Neural cell (in vitro differentiated cells): ENCODE measurements around the gene ENPP5. TPM values are rescaled to one million over a fixed set of nuclear protein-coding genes. Genes with fewer than 3 reads are reported as not detected.

ENCODE experiments used
- H2AFZ ChIP-seq: fragments of 200-600, 300-800 bp; sonication (generic), shearing (Covaris generic); 2 replicates; pipeline ENCODE4 v1.6.0; 2014; ENCODE audit warnings: low read depth, mild to moderate bottlenecking, antibody characterized with exemption, low read length, moderate library complexity
- H3F3A ChIP-seq: fragments of 200-600 bp; shearing (Covaris generic); 2 replicates; pipeline ENCODE4 v1.6.1; 2016; ENCODE audit warnings: mild to moderate bottlenecking, moderate library complexity, mixed read lengths, antibody characterized with exemption, low read length; ENCODE audit not compliant: insufficient read depth, poor library complexity, severe bottlenecking
- H3K27ac ChIP-seq: fragments of 200-600, 300-800 bp; sonication (generic), shearing (Covaris generic); 2 replicates; pipeline ENCODE4 v1.5.1; 2014; ENCODE audit warnings: mild to moderate bottlenecking, low read length, moderate library complexity
- H3K27me3 ChIP-seq: fragments of 300-800, 200-600 bp; sonication (generic), shearing (Covaris generic); 2 replicates; pipeline ENCODE4 v1.6.0; 2014; ENCODE audit warnings: mild to moderate bottlenecking, low read depth, low read length, moderate library complexity; ENCODE audit not compliant: insufficient read depth
- H3K36me3 ChIP-seq: fragments of 300-800, 200-600 bp; sonication (generic), shearing (Covaris generic); 2 replicates; pipeline ENCODE4 v1.5.1; 2014; ENCODE audit warnings: mild to moderate bottlenecking, antibody characterized with exemption, low read length, moderate library complexity; ENCODE audit not compliant: insufficient read depth
- H3K4me2 ChIP-seq: fragments of 300-800, 200-600 bp; sonication (generic), shearing (Covaris generic); 2 replicates; pipeline ENCODE4 v1.6.0; 2014; ENCODE audit warnings: mild to moderate bottlenecking, low read length
- H3K4me3 ChIP-seq: fragments of 300-800, 200-600 bp; sonication (generic), shearing (Covaris generic); 2 replicates; pipeline ENCODE4 v1.5.1; 2014; ENCODE audit warnings: mild to moderate bottlenecking, low read length, moderate library complexity
- H3K79me2 ChIP-seq: fragments of 200-600 bp; shearing (Covaris generic); replicated peaks from 2 replicates; pipeline ENCODE4 v1.6.0; 2014; ENCODE audit warnings: mild to moderate bottlenecking, low read length, moderate library complexity; ENCODE audit not compliant: insufficient read depth
- H3K9ac ChIP-seq: fragments of 300-800, 200-600 bp; sonication (generic), shearing (Covaris generic); 2 replicates; pipeline ENCODE4 v1.6.1; 2016; ENCODE audit warnings: mild to moderate bottlenecking, low read length, mixed read lengths
- H3K9me2 ChIP-seq: fragments of 200-600 bp; shearing (Covaris generic); 2 replicates; pipeline ENCODE4 v1.6.1; 2016; ENCODE audit warnings: mild to moderate bottlenecking, low read length, mixed read lengths; ENCODE audit not compliant: insufficient read depth
- H3K9me3 ChIP-seq: fragments of 200-600, 300-800 bp; sonication (generic), shearing (Covaris generic); 2 replicates; pipeline ENCODE4 v1.6.1; 2016; ENCODE audit warnings: mild to moderate bottlenecking, mixed run types, low read length, moderate library complexity, mixed read lengths
- H4K20me1 ChIP-seq: fragments of 200-600 bp; shearing (Covaris generic); 2 replicates; pipeline ENCODE4 v1.6.1; 2016; ENCODE audit warnings: mild to moderate bottlenecking, mixed run types; ENCODE audit not compliant: insufficient read depth
- CTCF ChIP-seq: fragments of 450-650 bp; IDR thresholded peaks from 2 replicates; pipeline ENCODE4 v1.5.1; 2014; ENCODE audit warnings: antibody characterized with exemption, mild to moderate bottlenecking, moderate library complexity; ENCODE audit not compliant: poor library complexity, severe bottlenecking
- EP300 ChIP-seq: fragments of 450-650 bp; conservative IDR thresholded peaks from 2 replicates; pipeline ENCODE4 v1.6.1; 2014; ENCODE audit warnings: antibody characterized with exemption, mild to moderate bottlenecking, moderate library complexity; ENCODE audit not compliant: poor library complexity, severe bottlenecking
- EZH2 ChIP-seq: fragments of 200-600, 300-800 bp; shearing (Covaris generic), sonication (generic); IDR thresholded peaks from 2 replicates; pipeline ENCODE4 v1.6.1; 2014; ENCODE audit warnings: antibody characterized with exemption, low read length, borderline replicate concordance, mild to moderate bottlenecking; ENCODE audit not compliant: insufficient read depth, poor library complexity, severe bottlenecking
- MXI1 ChIP-seq: fragments of 450-650 bp; conservative IDR thresholded peaks from 2 replicates; pipeline ENCODE4 v1.6.1; 2014; ENCODE audit warnings: antibody characterized with exemption, mild to moderate bottlenecking; ENCODE audit not compliant: poor library complexity, severe bottlenecking
- POLR2AphosphoS5 ChIP-seq: IDR thresholded peaks from 2 replicates; pipeline ENCODE4 v1.6.1; 2012
- RAD21 ChIP-seq: fragments of 450-650 bp; conservative IDR thresholded peaks from 2 replicates; pipeline ENCODE4 v1.6.1; 2014; ENCODE audit warnings: antibody characterized with exemption, mild to moderate bottlenecking, moderate library complexity
- REST ChIP-seq: IDR thresholded peaks from 2 replicates; pipeline ENCODE4 v1.6.1; 2012; ENCODE audit warnings: borderline replicate concordance
- SMC3 ChIP-seq: fragments of 450-650 bp; conservative IDR thresholded peaks from 2 replicates; pipeline ENCODE4 v1.6.1; 2014; ENCODE audit warnings: antibody characterized with exemption, mild to moderate bottlenecking, moderate library complexity; ENCODE audit not compliant: poor library complexity
- TAF1 ChIP-seq: IDR thresholded peaks from 2 replicates; pipeline ENCODE4 v1.6.1; 2012; ENCODE audit warnings: low read depth
- polyA plus RNA-seq: library from polyadenylated mRNA; depleted of rRNA; stranded (reverse); fragments of >200 nt; gene quantifications from 2 replicates; pipeline ENCODE4 v1.2.3, GENCODE V29; 2014

ENPP5 gene
- polyA plus RNA-seq, 1 donor from 2014 or later = 1.1 TPM

DNA sequence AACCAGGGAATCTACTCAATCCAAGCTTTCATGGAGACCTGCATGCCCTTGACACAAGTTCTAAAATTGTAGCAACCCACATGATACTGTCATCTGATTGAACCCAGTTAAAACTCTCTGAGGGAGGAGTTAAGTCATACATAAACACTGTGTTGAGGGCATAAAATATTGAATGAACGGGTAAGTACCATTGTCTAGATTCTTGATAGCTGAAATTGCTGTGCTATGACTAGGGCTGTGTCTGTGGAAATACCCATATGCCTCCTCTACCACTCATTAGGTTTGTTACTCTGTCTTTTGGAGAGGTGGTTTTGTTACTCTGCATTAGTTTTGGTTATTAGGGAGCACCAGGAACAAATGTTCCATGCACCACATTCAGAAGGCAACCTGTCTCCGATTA lies 33.4 kb downstream of the ENPP5 start:
- Histone ChIP-seq H4K20me1 (no peaks in the 10 kb centered on the region), H3K27ac (peak overlapping the region; percentile 57), H3K4me2 (no peak overlapping the region), H3K9me3 (no peaks in the 10 kb centered on the region), H3F3A (no peaks in the 10 kb centered on the region), H3K4me3 (peak overlapping the region; percentile 40), H3K9ac (peak overlapping the region; percentile 24), H3K79me2 (no peaks in the 10 kb centered on the region), H3K27me3 (no peaks in the 10 kb centered on the region), H2AFZ (no peak overlapping the region), H3K9me2 (no peaks in the 10 kb centered on the region), H3K36me3 (no peaks in the 10 kb centered on the region)
- TF ChIP-seq CTCF = no peak
- no peak for TF ChIP-seq EZH2
- no peak for TF ChIP-seq MXI1
- TF ChIP-seq TAF1 = no peak
- TF ChIP-seq EP300 = no peak
- TF ChIP-seq REST = no peak
- TF ChIP-seq POLR2AphosphoS5 = no peak
- no peak for TF ChIP-seq RAD21
- no peak for TF ChIP-seq SMC3

GRCh38 chr6:46136831-46137230 lies 33.9 kb downstream of the ENPP5 start:
- no peaks in the 10 kb centered on the region for H3K36me3 ChIP-seq
- peak overlapping the region; percentile 40 for H3K4me3 ChIP-seq
- no peaks in the 10 kb centered on the region for H3K79me2 ChIP-seq
- no peaks in the 10 kb centered on the region for H3F3A ChIP-seq
- no peaks in the 10 kb centered on the region for H3K9me3 ChIP-seq
- no peaks in the 10 kb centered on the region for H3K27me3 ChIP-seq
- no peaks in the 10 kb centered on the region for H3K9me2 ChIP-seq
- TF ChIP-seq RAD21 (no peak), EP300 (peak; percentile 33)
- H3K9ac ChIP-seq = peak overlapping the region; percentile 24
- H3K27ac ChIP-seq = peak overlapping the region; percentile 57
- H2AFZ ChIP-seq = peak overlapping the region; percentile 16
- no peak overlapping the region for H3K4me2 ChIP-seq
- H4K20me1 ChIP-seq = no peaks in the 10 kb centered on the region

DNA sequence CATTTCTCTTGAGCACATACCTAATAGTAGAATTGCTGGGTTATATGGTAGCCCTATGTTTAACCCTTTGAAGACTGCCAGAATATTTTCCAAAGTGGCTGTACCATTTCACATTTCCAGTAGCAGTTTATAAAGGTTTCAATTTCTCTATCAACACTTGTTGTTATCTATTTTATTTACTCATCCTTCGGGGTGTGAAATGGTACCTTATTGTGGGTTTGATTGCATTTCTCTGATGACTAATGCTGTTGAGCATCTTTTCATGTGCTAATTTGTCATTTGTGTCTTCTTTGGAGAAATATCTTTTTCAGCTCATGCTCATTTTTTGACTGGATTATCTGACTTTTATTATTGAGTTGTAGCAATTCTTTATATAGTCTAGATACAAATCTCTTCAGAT lies 35.6 kb downstream of the ENPP5 start:
- Histone ChIP-seq H3K27me3 (no peaks in the 10 kb centered on the region), H2AFZ (no peak overlapping the region), H3K9ac (no peak overlapping the region), H3F3A (no peaks in the 10 kb centered on the region), H3K27ac (no peak overlapping the region), H3K36me3 (no peaks in the 10 kb centered on the region), H4K20me1 (no peaks in the 10 kb centered on the region), H3K79me2 (no peaks in the 10 kb centered on the region), H3K9me3 (no peaks in the 10 kb centered on the region), H3K4me2 (no peak overlapping the region), H3K9me2 (no peaks in the 10 kb centered on the region), H3K4me3 (no peak overlapping the region)
- no peak for TF ChIP-seq MXI1
- TF ChIP-seq REST = no peak
- TF ChIP-seq CTCF = no peak
- no peak for TF ChIP-seq EZH2
- TF ChIP-seq EP300 = no peak
- no peak for TF ChIP-seq POLR2AphosphoS5
- TF ChIP-seq TAF1 = no peak
- TF ChIP-seq RAD21 = no peak
